HepG2 (cell line): ENCODE measurements around the gene PIGL. TPM values are rescaled to one million over a fixed set of nuclear protein-coding genes. Genes with fewer than 3 reads are reported as not detected.

Source experiments
- CC2D1A ChIP-seq: sonication (generic); formaldehyde crosslinking; IDR thresholded peaks from 2 replicates; pipeline ENCODE4 v1.8.1; 2023; ENCODE audit warnings: mild to moderate bottlenecking, missing genetic modification reagents
- CENPT ChIP-seq: sonication (generic); formaldehyde crosslinking; IDR thresholded peaks from 2 replicates; pipeline ENCODE4 v1.8.0; 2022; ENCODE audit warnings: low read depth, mild to moderate bottlenecking, moderate library complexity, missing genetic modification reagents
- HHEX ChIP-seq: IDR thresholded peaks from 2 replicates; pipeline ENCODE4 v1.6.1; 2016; ENCODE audit warnings: control low read depth
- MAFF ChIP-seq: IDR thresholded peaks from 2 replicates; pipeline ENCODE4 v1.6.1; 2011; ENCODE audit warnings: low read depth, low read length, improper control_type of control experiment
- PAWR ChIP-seq: sonication (generic); formaldehyde crosslinking; IDR thresholded peaks from 2 replicates; pipeline ENCODE4 v1.4.0; 2020; ENCODE audit warnings: missing genetic modification reagents, mild to moderate bottlenecking, borderline replicate concordance
- RBFOX2 ChIP-seq: fragments of 200-400 bp; formaldehyde crosslinking; IDR thresholded peaks from 2 replicates; pipeline ENCODE4 v1.6.1; 2017; ENCODE audit warnings: low read depth, mild to moderate bottlenecking, low read length
- SETDB1 ChIP-seq: sonication (generic); formaldehyde crosslinking; IDR thresholded peaks from 2 replicates; pipeline ENCODE4 v1.5.1; 2020; ENCODE audit warnings: missing genetic modification reagents, mild to moderate bottlenecking, borderline replicate concordance
- ZFP37 ChIP-seq: sonication (generic); formaldehyde crosslinking; IDR thresholded peaks from 2 replicates; pipeline ENCODE4 v1.4.0; 2020; ENCODE audit warnings: missing genetic modification reagents, borderline replicate concordance
- ZNF207 ChIP-seq: fragments of 450-650 bp; IDR thresholded peaks from 2 replicates; pipeline ENCODE4 v1.6.1; 2016; ENCODE audit warnings: antibody characterized with exemption, borderline replicate concordance
- ZNF256 ChIP-seq: sonication (generic); formaldehyde crosslinking; conservative IDR thresholded peaks from 2 replicates; pipeline ENCODE4 v1.4.0; 2020; ENCODE audit warnings: missing genetic modification reagents
- ZNF780A ChIP-seq: sonication (generic); formaldehyde crosslinking; IDR thresholded peaks from 2 replicates; pipeline ENCODE4 v1.8.0; 2022; ENCODE audit warnings: mild to moderate bottlenecking, missing genetic modification reagents, moderate library complexity
- polyA plus RNA-seq, 8 experiments: library from polyadenylated mRNA; depleted of rRNA in 3 of 8; stranded (reverse) in 7 of 8; unstranded in 1 of 8; fragments of >200 nt; fragmentation: Illumina TruSeq in 4 of 8; extraction: Trizol in 4 of 8; gene quantifications; 2 replicates each; pipeline versions ENCODE4 v1.2.1 to v1.2.3, GENCODE V29; 2011 to 2016; ENCODE audit warnings: low read depth in 4 of 8, missing spikeins in 1 of 8, mixed read lengths in 1 of 8; ENCODE audit not compliant: insufficient read depth in 1 of 8
- total RNA-seq, 5 experiments: library from RNA; depleted of rRNA; stranded (reverse); fragments of >200 nt; fragmentation: Illumina TruSeq; extraction: Trizol; gene quantifications; 2 replicates each; pipeline ENCODE4 v1.2.3, GENCODE V29; 2016; ENCODE audit warnings: low read depth in 1 of 5
- TF ChIP-seq, protein P1 (sequence below): sonication (generic); formaldehyde crosslinking; IDR thresholded peaks from 2 replicates; pipeline ENCODE4 v1.8.1; 2022; ENCODE audit warnings: low read depth, mild to moderate bottlenecking, missing genetic modification reagents
- TF ChIP-seq, protein P2 (sequence below): sonication (generic); formaldehyde crosslinking; IDR thresholded peaks from 2 replicates; pipeline ENCODE4 v1.5.1; 2020; ENCODE audit warnings: missing genetic modification reagents, mild to moderate bottlenecking, borderline replicate concordance
- TF ChIP-seq, protein P3 (sequence below): conservative IDR thresholded peaks from 2 replicates; pipeline ENCODE4 v1.6.1; 2018; ENCODE audit warnings: missing genetic modification reagents
- TF ChIP-seq, protein P4 (sequence below): sonication (generic); formaldehyde crosslinking; IDR thresholded peaks from 2 replicates; pipeline ENCODE4 v1.5.0; 2020; ENCODE audit warnings: missing genetic modification reagents, mild to moderate bottlenecking, borderline replicate concordance
- TF ChIP-seq, protein P5 (sequence below): sonication (generic); formaldehyde crosslinking; IDR thresholded peaks from 2 replicates; pipeline ENCODE4 v1.5.0; 2020; ENCODE audit warnings: missing genetic modification reagents
- TF ChIP-seq, protein P6 (sequence below): sonication (generic); formaldehyde crosslinking; IDR thresholded peaks from 2 replicates; pipeline ENCODE4 v1.4.0; 2020; ENCODE audit warnings: low read depth, mild to moderate bottlenecking, missing genetic modification reagents

PIGL gene
- total and polyA plus RNA-seq, 2 of the 13 experiments (the other 11 are each of a cell fraction or from before 2014, with no cell fraction given) = 28.5 to 63.8 TPM

DNA sequence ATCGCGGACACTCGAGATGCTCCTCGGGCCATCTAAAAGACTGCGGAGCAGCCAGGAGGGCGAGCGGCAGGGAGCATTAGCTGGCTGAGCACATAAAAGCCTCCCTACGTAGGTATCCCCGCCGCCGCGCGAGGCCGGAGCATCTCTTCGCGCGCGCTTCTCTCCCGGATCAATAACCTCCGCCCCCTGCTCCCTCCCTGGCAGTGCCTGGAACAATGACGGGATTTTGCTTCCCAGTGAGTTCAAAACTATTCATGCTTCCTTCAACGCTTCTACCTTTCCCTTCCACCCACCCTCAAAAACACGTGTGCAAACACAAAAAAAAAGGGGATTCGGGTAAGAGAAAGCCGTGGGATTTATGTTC, 135.3 kb downstream of the PIGL start (continued):
- TF ChIP-seq, protein P1, sequence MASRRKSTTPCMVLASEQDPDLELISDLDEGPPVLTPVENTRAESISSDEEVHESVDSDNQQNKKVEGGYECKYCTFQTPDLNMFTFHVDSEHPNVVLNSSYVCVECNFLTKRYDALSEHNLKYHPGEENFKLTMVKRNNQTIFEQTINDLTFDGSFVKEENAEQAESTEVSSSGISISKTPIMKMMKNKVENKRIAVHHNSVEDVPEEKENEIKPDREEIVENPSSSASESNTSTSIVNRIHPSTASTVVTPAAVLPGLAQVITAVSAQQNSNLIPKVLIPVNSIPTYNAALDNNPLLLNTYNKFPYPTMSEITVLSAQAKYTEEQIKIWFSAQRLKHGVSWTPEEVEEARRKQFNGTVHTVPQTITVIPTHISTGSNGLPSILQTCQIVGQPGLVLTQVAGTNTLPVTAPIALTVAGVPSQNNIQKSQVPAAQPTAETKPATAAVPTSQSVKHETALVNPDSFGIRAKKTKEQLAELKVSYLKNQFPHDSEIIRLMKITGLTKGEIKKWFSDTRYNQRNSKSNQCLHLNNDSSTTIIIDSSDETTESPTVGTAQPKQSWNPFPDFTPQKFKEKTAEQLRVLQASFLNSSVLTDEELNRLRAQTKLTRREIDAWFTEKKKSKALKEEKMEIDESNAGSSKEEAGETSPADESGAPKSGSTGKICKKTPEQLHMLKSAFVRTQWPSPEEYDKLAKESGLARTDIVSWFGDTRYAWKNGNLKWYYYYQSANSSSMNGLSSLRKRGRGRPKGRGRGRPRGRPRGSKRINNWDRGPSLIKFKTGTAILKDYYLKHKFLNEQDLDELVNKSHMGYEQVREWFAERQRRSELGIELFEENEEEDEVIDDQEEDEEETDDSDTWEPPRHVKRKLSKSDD = no peak
- TF ChIP-seq SETDB1 (CRISPR knock-in tag) (no peak), HHEX (CRISPR knock-in tag) (no peak), ZNF780A (CRISPR knock-in tag) (no peak), CENPT (no peak), CC2D1A (CRISPR knock-in tag) (no peak), ZNF207 (no peak), ZFP37 (CRISPR knock-in tag) (no peak), PAWR (no peak), ZNF256 (CRISPR knock-in tag) (no peak), MAFF (no peak), RBFOX2 (no peak)
- TF ChIP-seq, protein P2, sequence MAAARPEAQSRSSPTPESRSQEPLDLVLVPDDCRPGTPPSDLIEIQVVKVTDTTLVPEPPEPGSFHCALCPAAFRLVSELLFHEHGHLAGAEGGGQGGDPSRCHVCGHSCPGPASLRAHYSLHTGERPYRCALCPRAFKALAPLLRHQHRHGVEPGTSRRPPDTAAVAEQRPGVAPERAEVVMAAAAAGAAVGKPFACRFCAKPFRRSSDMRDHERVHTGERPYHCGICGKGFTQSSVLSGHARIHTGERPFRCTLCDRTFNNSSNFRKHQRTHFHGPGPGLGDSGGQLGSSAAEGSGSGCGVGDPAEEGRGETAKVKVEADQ = no peak
- TF ChIP-seq, protein P3, sequence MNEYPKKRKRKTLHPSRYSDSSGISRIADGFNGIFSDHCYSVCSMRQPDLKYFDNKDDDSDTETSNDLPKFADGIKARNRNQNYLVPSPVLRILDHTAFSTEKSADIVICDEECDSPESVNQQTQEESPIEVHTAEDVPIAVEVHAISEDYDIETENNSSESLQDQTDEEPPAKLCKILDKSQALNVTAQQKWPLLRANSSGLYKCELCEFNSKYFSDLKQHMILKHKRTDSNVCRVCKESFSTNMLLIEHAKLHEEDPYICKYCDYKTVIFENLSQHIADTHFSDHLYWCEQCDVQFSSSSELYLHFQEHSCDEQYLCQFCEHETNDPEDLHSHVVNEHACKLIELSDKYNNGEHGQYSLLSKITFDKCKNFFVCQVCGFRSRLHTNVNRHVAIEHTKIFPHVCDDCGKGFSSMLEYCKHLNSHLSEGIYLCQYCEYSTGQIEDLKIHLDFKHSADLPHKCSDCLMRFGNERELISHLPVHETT (CRISPR knock-in tag) = no peak
- TF ChIP-seq, protein P4, sequence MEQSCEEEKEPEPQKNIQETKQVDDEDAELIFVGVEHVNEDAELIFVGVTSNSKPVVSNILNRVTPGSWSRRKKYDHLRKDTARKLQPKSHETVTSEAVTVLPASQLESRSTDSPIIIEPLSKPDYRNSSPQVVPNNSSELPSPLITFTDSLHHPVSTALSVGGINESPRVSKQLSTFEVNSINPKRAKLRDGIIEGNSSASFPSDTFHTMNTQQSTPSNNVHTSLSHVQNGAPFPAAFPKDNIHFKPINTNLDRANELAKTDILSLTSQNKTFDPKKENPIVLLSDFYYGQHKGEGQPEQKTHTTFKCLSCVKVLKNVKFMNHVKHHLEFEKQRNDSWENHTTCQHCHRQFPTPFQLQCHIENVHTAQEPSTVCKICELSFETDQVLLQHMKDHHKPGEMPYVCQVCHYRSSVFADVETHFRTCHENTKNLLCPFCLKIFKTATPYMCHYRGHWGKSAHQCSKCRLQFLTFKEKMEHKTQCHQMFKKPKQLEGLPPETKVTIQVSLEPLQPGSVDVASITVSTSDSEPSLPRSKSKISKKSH (CRISPR knock-in tag) = no peak
- TF ChIP-seq, protein P5, sequence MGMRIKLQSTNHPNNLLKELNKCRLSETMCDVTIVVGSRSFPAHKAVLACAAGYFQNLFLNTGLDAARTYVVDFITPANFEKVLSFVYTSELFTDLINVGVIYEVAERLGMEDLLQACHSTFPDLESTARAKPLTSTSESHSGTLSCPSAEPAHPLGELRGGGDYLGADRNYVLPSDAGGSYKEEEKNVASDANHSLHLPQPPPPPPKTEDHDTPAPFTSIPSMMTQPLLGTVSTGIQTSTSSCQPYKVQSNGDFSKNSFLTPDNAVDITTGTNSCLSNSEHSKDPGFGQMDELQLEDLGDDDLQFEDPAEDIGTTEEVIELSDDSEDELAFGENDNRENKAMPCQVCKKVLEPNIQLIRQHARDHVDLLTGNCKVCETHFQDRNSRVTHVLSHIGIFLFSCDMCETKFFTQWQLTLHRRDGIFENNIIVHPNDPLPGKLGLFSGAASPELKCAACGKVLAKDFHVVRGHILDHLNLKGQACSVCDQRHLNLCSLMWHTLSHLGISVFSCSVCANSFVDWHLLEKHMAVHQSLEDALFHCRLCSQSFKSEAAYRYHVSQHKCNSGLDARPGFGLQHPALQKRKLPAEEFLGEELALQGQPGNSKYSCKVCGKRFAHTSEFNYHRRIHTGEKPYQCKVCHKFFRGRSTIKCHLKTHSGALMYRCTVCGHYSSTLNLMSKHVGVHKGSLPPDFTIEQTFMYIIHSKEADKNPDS = no peak
- TF ChIP-seq, protein P6, sequence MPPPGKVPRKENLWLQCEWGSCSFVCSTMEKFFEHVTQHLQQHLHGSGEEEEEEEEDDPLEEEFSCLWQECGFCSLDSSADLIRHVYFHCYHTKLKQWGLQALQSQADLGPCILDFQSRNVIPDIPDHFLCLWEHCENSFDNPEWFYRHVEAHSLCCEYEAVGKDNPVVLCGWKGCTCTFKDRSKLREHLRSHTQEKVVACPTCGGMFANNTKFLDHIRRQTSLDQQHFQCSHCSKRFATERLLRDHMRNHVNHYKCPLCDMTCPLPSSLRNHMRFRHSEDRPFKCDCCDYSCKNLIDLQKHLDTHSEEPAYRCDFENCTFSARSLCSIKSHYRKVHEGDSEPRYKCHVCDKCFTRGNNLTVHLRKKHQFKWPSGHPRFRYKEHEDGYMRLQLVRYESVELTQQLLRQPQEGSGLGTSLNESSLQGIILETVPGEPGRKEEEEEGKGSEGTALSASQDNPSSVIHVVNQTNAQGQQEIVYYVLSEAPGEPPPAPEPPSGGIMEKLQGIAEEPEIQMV (CRISPR knock-in tag) = no peak
